OCI-LY3 (cell line): ENCODE results near the gene SLC26A11.

Experiments
- EZH2phosphoT487 ChIP-seq: fragments of 200-600 bp; shearing (Covaris generic); IDR thresholded peaks from 2 replicates; pipeline ENCODE4 v1.6.1; 2018; ENCODE audit warnings: antibody characterized with exemption, mixed run types, low read depth
- TF ChIP-seq, protein P1 (sequence below): fragments of 200-600, 300-600 bp; sonication (generic); IDR thresholded peaks from 2 replicates; pipeline ENCODE4 v1.5.1; 2014; ENCODE audit warnings: antibody characterized with exemption, low read length, low read depth

- TF ChIP-seq, protein P1, sequence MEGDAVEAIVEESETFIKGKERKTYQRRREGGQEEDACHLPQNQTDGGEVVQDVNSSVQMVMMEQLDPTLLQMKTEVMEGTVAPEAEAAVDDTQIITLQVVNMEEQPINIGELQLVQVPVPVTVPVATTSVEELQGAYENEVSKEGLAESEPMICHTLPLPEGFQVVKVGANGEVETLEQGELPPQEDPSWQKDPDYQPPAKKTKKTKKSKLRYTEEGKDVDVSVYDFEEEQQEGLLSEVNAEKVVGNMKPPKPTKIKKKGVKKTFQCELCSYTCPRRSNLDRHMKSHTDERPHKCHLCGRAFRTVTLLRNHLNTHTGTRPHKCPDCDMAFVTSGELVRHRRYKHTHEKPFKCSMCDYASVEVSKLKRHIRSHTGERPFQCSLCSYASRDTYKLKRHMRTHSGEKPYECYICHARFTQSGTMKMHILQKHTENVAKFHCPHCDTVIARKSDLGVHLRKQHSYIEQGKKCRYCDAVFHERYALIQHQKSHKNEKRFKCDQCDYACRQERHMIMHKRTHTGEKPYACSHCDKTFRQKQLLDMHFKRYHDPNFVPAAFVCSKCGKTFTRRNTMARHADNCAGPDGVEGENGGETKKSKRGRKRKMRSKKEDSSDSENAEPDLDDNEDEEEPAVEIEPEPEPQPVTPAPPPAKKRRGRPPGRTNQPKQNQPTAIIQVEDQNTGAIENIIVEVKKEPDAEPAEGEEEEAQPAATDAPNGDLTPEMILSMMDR, result no peak
- no peak for TF ChIP-seq EZH2phosphoT487
These were observed 34.3 kb upstream of the SLC26A11 start for GRCh38 chr17:80185968-80186367.
